Coronary artery (tissue), 2 donors: Measurements from ENCODE around the gene FST.

Experiments used
- DNase-seq: peaks from one replicate; pipeline ENCODE4 v3.0.0-alpha.2; 2017; ENCODE audit warnings: low spot score
- H3K27ac ChIP-seq, 2 donors: fragments of 200-600 bp; sonication (generic); one replicate each; pipeline ENCODE4 v1.5.1; 2016 to 2019
- H3K4me3 ChIP-seq: fragments of 200-600 bp; sonication (generic); 2 replicates; pipeline ENCODE4 v1.5.1; 2016; ENCODE audit warnings: mild to moderate bottlenecking, moderate library complexity
- TF ChIP-seq, protein P1 (sequence below): fragments of 200-600 bp; sonication (generic); IDR thresholded peaks from one replicate; pipeline ENCODE4 v1.5.1; 2019; ENCODE audit warnings: antibody characterized with exemption

FST gene

DNA sequence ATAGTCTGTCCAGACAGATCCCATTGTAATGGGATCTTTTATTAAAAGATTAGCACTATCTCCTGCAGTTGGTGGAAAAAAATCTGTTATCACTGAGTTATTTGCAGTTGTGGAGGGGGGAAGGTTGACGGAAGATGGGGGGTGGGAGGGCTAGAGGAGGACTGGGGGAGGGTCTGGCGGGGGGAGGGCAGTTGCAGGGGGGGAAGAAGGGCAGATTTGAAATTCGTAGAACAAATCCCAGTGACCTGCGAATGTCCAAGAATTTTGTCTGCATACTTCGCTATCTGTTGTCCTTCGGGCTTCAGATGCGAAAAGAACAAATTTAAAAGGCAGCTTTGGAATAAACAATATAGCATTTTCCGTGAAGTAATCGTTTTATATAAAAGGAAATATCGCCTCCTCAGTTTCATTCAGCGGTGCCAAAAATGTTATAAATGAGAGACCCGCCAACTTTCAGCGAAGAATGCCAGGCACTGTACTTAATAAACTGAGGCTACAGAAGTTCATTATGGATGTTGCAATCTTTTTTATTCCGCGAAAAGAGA is 1.3 kb upstream of the FST start:
- DNase-seq: no peak
- TF ChIP-seq, protein P1, sequence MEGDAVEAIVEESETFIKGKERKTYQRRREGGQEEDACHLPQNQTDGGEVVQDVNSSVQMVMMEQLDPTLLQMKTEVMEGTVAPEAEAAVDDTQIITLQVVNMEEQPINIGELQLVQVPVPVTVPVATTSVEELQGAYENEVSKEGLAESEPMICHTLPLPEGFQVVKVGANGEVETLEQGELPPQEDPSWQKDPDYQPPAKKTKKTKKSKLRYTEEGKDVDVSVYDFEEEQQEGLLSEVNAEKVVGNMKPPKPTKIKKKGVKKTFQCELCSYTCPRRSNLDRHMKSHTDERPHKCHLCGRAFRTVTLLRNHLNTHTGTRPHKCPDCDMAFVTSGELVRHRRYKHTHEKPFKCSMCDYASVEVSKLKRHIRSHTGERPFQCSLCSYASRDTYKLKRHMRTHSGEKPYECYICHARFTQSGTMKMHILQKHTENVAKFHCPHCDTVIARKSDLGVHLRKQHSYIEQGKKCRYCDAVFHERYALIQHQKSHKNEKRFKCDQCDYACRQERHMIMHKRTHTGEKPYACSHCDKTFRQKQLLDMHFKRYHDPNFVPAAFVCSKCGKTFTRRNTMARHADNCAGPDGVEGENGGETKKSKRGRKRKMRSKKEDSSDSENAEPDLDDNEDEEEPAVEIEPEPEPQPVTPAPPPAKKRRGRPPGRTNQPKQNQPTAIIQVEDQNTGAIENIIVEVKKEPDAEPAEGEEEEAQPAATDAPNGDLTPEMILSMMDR: no peak
- Histone ChIP-seq H3K27ac (peak overlapping the region in 1 of 2 donors; percentile 57), H3K4me3 (peak overlapping the region; percentile 82)

DNA sequence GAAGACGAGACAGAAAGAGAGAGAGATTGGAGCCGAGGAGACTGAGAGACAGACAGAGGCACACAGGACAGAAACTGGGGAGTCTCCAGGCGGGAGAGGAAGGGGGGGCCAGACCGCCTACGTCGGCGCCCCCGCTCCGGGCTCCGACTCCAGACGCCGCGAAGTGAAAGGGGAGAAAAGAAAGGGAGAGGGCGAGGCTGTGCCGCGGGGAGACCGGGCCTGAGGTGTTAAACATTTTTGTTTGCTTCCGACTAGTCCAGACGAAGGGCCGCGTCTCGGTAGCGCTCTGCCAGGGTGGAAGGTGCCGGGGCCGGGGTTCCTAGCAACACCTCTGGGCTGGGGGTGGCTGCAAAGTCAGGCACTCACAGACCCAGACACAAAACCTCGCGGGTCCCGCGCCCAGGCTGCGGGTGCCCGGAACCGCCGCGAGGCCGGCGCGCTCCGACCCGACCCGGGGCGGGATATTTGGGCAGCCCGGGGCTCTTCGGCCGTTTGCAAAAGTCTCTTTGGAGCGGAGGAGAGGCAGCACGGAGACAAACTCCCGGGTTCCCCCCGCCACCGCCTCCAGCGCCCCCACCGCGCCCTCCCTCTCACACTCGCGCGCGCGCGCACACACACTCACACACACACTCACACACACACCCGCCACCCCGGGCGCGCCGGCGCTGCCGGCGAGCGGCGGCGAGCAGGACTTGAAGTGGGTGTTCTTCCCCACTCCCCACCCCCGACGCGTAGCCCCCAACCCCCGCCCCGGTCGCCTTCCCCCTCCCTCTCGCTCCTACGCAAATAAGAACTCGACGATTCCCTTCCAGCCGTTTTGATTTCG is 626 bp upstream of the FST start:
- peak overlapping the region; percentile 57 to 81 for H3K27ac ChIP-seq
- TF ChIP-seq, protein P1: no peak
- H3K4me3 ChIP-seq: peak overlapping the region; percentile 82
- DNase-seq: no peak

DNA sequence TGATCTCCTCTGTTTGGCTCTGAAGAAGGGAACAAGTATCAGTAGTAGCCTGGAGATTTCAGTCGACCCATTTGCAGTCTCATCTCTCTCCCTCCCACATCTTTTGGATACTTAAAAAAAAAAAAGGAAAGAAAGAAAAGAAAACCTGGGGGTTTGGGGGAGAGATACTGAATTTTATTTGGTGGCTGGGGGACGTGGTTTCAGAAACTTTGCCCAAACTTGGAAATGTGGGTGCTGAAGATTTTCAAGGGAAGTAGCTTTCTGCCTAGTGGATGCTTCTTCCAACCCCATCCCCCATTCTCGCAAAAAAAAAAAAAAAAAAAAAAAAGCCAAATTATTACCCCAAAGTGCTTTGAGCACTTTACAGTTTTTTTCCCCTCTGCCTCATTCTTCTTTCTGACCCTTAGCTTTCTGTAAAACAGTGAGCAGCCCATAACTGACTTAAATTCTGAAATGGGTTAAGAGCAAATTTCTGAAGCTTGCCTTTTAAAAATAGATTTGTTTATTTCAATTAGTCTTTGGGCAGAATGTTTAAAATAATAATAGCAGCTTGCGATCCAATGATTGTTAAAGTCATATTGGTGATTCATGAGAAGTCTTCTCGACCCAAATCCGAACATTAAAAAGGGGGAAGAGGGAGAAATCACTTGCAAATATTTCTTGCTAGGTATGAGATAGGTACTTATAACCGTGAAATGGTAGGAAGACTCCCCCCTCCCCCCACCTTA is 894 bp downstream of the FST start:
- Histone ChIP-seq H3K27ac (peak overlapping the region; percentile 43 to 86), H3K4me3 (peak overlapping the region; percentile 82)
- TF ChIP-seq, protein P1: no peak
- DNase-seq: no peak

DNA sequence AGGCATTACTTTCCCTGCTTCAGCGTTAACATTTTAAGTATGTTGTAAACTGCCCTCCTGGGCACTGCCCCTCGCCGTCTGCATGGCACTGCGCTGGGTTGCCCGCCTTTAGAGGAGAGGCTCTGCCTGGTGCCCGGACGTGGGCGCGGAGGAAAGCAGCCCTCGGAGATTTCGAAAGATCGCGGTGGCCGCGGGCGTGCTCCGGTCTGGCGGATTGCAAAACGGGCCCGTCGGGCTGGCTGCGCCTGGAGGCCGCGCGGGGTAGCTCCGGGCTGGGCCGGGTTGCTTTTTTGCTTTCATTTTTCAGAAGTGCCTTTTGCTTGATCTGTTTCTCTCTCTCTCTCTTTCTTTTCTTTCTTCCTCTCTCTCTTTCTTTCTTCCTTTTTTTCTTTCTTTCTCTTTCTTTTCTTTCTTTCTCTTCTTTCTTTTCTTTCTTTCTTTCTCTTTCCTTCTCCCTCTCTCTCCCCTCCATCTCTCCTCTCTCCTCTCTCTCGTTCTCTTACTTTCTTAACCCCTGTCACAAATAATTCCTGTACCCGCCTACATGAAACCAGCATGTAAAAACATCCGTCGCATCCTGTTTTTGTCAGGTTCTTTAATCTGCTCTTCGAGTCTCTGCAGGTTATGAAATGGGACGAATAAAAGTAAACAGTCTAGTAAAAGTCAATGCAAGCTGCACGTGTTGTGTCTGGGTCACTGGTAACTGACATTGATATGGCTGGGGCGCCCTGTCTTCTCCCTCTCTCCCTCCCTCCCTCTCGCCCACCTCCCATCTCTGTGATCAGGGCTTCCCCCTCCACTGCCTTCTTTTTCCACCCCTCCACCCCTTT is 1.7 kb downstream of the FST start:
- DNase-seq: peak; percentile 82
- TF ChIP-seq, protein P1: peak; percentile 27
- Histone ChIP-seq H3K27ac (peak overlapping the region; percentile 36 to 86), H3K4me3 (peak overlapping the region; percentile 82)

DNA sequence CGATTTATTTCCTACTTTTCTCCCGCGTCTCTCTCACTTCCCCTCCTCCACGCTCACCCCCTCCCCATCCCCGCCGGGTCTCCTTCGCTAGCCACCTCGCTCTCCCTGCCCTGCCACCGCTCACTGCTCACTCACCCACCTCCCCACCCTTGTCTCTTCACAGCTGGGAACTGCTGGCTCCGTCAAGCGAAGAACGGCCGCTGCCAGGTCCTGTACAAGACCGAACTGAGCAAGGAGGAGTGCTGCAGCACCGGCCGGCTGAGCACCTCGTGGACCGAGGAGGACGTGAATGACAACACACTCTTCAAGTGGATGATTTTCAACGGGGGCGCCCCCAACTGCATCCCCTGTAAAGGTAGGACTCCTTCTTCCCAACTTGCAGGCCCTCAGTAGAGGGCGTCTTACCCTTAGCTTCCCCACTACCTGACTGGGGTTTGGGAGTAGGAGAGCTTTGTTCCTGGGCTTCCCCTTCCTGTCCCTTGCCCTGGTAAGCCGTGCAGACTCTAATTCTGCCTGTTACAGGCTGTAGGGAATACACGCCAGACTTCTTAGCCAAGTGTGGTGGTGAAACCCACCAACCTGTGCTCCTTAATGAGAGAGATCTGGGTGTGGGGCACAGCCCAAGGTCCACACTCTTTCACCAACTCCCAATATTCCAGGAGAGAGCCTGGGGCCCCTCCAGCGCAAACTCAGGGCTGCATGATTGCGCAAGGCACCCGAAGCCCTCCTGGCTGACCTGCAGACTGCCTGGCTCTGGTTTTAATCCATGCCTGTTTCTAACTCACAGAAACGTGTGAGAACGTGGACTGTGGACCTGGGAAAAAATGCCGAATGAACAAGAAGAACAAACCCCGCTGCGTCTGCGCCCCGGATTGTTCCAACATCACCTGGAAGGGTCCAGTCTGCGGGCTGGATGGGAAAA is 2.5 kb downstream of the FST start:
- TF ChIP-seq, protein P1: no peak
- Histone ChIP-seq H3K4me3 (peak overlapping the region; percentile 82), H3K27ac (peak overlapping the region; percentile 36)
- DNase-seq: peak; percentile 74

DNA sequence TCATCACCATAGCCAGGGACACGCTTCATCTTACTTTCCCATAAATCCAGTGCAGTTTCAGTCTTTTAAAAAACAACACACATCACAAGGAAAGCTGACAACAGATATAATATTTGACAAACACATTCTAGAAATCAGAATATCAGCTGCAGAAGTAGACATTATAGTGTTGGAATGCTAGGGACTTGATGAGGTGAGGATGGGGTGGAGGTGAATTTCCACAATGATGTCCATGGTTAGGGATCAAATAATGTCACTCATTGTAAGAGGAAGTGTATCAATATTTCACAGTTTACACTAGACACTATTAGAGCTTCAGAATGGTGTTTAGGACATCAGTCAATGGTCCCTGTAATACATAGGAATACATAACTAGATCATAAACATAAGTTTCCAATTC is 7.0 kb downstream of the FST start:
- TF ChIP-seq, protein P1: no peak
- Histone ChIP-seq H3K4me3 (no peak overlapping the region), H3K27ac (no peak overlapping the region)
- DNase-seq: no peak
